RWPE2 (cell line): ENCODE results near the gene GSTO2.

ENCODE experiments used
- ATAC-seq: fragments of 200-7000 bp; cut with Tn5 transposase; 3 replicates; pipeline ENCODE4 v1.9.1; 2021; ENCODE audit warnings: low read depth
- DNase-seq: peaks from one replicate; pipeline ENCODE4 v3.0.0-alpha.2; 2020; ENCODE audit warnings: low spot score
- H3K27ac ChIP-seq: fragments of 450-650 bp; 2 replicates; pipeline ENCODE4 v1.5.1; 2017; ENCODE audit warnings: mild to moderate bottlenecking; ENCODE audit not compliant: poor library complexity, severe bottlenecking
- H3K27me3 ChIP-seq: fragments of 250-450 bp; sonication (Bioruptor Pico); 2 replicates; pipeline ENCODE4 v1.5.1; 2021; ENCODE audit warnings: mild to moderate bottlenecking, moderate library complexity; ENCODE audit not compliant: insufficient read depth, poor library complexity, severe bottlenecking
- H3K36me3 ChIP-seq: fragments of 250-450 bp; sonication (Bioruptor Pico); 2 replicates; pipeline ENCODE4 v1.5.1; 2020; ENCODE audit warnings: low read depth, mild to moderate bottlenecking, moderate library complexity
- H3K4me1 ChIP-seq: fragments of 250-450 bp; sonication (Bioruptor Pico); 2 replicates; pipeline ENCODE4 v1.5.1; 2021; ENCODE audit warnings: mild to moderate bottlenecking, moderate library complexity; ENCODE audit not compliant: insufficient read depth, poor library complexity, severe bottlenecking
- H3K4me3 ChIP-seq: fragments of 250-450 bp; sonication (Bioruptor Pico); 2 replicates; pipeline ENCODE4 v1.5.1; 2021; ENCODE audit warnings: mild to moderate bottlenecking, moderate library complexity; ENCODE audit not compliant: severe bottlenecking
- H3K9me3 ChIP-seq: fragments of 250-450 bp; sonication (Bioruptor Pico); 2 replicates; pipeline ENCODE4 v1.5.1; 2021; ENCODE audit warnings: mild to moderate bottlenecking, moderate library complexity; ENCODE audit not compliant: severe bottlenecking
- CTCF ChIP-seq: fragments of 450-650 bp; IDR thresholded peaks from one replicate; pipeline ENCODE4 v1.5.1; 2017; ENCODE audit warnings: mild to moderate bottlenecking, moderate library complexity; ENCODE audit not compliant: poor library complexity, severe bottlenecking

Gene GSTO2

DNA sequence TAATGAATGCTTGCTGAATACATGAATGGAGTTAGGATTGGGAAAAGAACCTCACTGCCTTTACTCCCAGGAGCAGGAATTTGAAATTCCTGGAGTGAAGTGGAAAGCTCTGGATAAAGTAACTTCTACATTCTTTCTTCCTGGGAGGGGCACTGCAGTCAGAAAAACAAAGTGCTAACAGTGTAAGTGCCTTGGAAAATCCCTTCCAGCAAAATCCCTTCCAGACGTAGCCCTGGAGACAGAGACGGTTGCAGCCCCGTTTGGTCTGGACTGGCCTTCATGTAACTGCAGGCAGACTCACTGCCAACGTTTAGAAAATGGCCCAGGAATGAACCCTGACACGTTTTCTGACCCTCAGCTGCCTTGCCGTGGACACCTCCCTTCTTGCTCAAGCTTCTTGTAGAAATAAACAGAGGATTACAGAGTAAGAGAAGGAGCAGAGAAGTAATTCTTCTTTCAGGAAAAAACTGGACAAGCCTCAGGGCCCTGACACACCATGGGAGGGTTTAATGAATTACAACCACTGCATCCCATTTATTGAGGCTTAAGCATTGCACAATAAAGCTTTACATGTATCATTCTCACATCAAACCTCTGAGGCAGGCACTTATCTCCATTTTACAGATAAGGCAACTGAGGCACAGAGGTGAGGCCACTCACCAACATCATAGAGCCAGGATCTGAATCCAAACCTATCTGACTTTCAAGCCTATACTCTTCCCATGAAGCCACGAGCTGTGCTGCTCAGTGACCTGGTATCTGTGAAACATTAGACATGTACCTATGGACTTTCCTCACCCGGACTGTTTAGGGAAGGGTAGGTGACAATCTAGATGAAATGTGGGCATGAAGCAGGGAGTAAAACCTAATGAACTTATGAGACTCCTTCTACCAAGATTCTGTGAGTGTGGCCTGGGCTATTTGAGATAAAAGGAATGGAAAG is 61.5 kb downstream of the GSTO2 start:
- DNase-seq = no peak
- H3K4me1 ChIP-seq = peaks cover 63% of the 10 kb centered on the region
- H3K36me3 ChIP-seq = peaks cover 10% of the 10 kb centered on the region
- H3K27me3 ChIP-seq = no peaks in the 10 kb centered on the region
- TF ChIP-seq CTCF = no peak
- no peaks in the 10 kb centered on the region for H3K9me3 ChIP-seq
- no peak overlapping the region for H3K4me3 ChIP-seq
- ATAC-seq = peak; percentile 30
- peak overlapping the region; percentile 99 for H3K27ac ChIP-seq

- peaks cover 7% of the 10 kb centered on the region for H3K36me3 ChIP-seq
- H3K4me3 ChIP-seq = no peak overlapping the region
- no peaks in the 10 kb centered on the region for H3K27me3 ChIP-seq
- no peak for DNase-seq
- H3K9me3 ChIP-seq = no peaks in the 10 kb centered on the region
- TF ChIP-seq CTCF = no peak
- H3K27ac ChIP-seq = peak overlapping the region; percentile 99
- peaks cover 69% of the 10 kb centered on the region for H3K4me1 ChIP-seq
- ATAC-seq = peak; percentile 20
Measured at GRCh38 chr10:104331208-104331838, 62.3 kb downstream of the GSTO2 start.

GRCh38 chr10:104332243-104333031 is 63.5 kb downstream of the GSTO2 start:
- Histone ChIP-seq H3K27me3 (no peaks in the 10 kb centered on the region), H3K9me3 (no peaks in the 10 kb centered on the region), H3K36me3 (peaks cover 7% of the 10 kb centered on the region), H3K4me3 (no peak overlapping the region), H3K27ac (peak overlapping the region; percentile 99), H3K4me1 (peaks cover 68% of the 10 kb centered on the region)
- TF ChIP-seq CTCF = no peak
- DNase-seq = no peak
- no peak for ATAC-seq

- H3K4me1 ChIP-seq = peaks cover 62% of the 10 kb centered on the region
- no peak for DNase-seq
- H3K9me3 ChIP-seq = no peaks in the 10 kb centered on the region
- no peak overlapping the region for H3K4me3 ChIP-seq
- peak overlapping the region; percentile 99 for H3K27ac ChIP-seq
- H3K36me3 ChIP-seq = peaks cover 7% of the 10 kb centered on the region
- no peaks in the 10 kb centered on the region for H3K27me3 ChIP-seq
- ATAC-seq = no peak
- no peak for TF ChIP-seq CTCF
Measured at GRCh38 chr10:104333032-104333727, 64.2 kb downstream of the GSTO2 start.
